Transverse colon (tissue), 4 donors: ENCODE results near the gene POMGNT2.
A peak's percentile ranks its signal among the peaks of the same experiment; 100 is the strongest.

Experiments used
- CTCF ChIP-seq, 5 experiments: fragments of 200-600 bp in 3 of 5; fragments of 450-650 bp in 2 of 5; sonication (generic) in 3 of 5; IDR thresholded peaks; 1 replicate in 2 of 5; 2 replicates in 3 of 5; pipeline ENCODE4 v1.5.1; 2016 to 2017; ENCODE audit warnings: antibody characterized with exemption in 5 of 5, inconsistent platforms in 3 of 5, mild to moderate bottlenecking in 2 of 5, moderate library complexity in 1 of 5
- EP300 ChIP-seq: sonication (generic); formaldehyde crosslinking; IDR thresholded peaks from one replicate; pipeline ENCODE4 v1.6.1; 2017; ENCODE audit warnings: antibody characterized with exemption, low read depth
- POLR2A ChIP-seq: fragments of 450-650 bp; IDR thresholded peaks from one replicate; pipeline ENCODE4 v1.6.1; 2016; ENCODE audit warnings: antibody characterized with exemption, mild to moderate bottlenecking, moderate library complexity
- POLR2AphosphoS5 ChIP-seq, 3 donors: sonication (generic); formaldehyde crosslinking; IDR thresholded peaks; one replicate each; pipeline ENCODE4 v1.6.1; 2016; ENCODE audit warnings: antibody characterized with exemption in 3 of 3

- TF ChIP-seq CTCF (IDR thresholded peaks at IDR 0.05): peak in 3 of 5 experiments; percentile 32 to 39 (median 36)
- TF ChIP-seq POLR2A: no peak
- TF ChIP-seq EP300: no peak
- TF ChIP-seq POLR2AphosphoS5 (IDR thresholded peaks at IDR 0.05): no peak
Measured at GRCh38 chr3:43071313-43071893, 34.5 kb downstream of the POMGNT2 start.
